Fibroblast of the aortic adventitia (primary cell): ENCODE results near the gene GOLGA6L26. TPM values are rescaled to one million over a fixed set of nuclear protein-coding genes. Genes with fewer than 3 reads are reported as not detected.
"Not testable (repeated sequence)": the region's sequence is repeated elsewhere in the genome, so short reads cannot be mapped to it uniquely, and the experiment has no call there.

ENCODE experiments used
- DNase-seq: peaks from one replicate; pipeline ENCODE4 v3.0.0-alpha.2; 2010; ENCODE audit warnings: low read depth
- H3K4me3 ChIP-seq: 2 replicates; pipeline ENCODE4 v1.5.1; 2011; ENCODE audit warnings: low read depth, mild to moderate bottlenecking, control low read depth, low read length, moderate library complexity
- total RNA-seq: library from RNA; depleted of rRNA; stranded (reverse); fragments of >200 nt; gene quantifications from 2 replicates; pipeline ENCODE4 v1.2.3, GENCODE V29; 2012; ENCODE audit warnings: low replicate concordance
- TF ChIP-seq, protein P1 (sequence below): IDR thresholded peaks from 2 replicates; pipeline ENCODE4 v1.5.1; 2011; ENCODE audit warnings: mild to moderate bottlenecking, low read length, control low read depth, inconsistent platforms; ENCODE audit not compliant: insufficient read depth

The GOLGA6L26 gene, protein sequence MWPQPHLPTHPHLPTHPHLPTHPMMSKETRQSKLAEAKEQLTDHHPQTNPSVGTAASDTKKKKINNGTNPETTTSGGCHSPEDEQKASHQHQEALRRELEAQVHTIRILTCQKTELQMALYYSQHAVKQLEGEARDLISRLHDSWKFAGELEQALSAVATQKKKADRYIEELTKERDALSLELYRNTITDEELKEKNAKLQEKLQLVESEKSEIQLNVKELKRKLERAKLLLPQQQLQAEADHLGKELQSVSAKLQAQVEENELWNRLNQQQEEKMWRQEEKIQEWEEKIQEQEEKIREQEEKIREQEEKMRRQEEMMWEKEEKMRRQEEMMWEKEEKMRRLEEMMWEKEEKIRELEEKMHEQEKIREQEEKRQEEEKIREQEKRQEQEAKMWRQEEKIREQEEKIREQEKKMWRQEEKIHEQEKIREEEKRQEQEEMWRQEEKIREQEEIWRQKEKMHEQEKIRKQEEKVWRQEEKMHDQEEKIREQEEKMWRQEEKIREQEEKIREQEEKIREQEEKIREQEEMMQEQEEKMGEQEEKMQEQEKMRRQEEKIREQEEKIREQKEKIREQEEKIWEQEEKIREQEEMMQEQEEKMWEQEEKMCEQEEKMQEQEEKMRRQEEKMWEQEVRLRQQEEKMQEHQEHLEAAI
- not detected in 2 replicates for total RNA-seq

DNA sequence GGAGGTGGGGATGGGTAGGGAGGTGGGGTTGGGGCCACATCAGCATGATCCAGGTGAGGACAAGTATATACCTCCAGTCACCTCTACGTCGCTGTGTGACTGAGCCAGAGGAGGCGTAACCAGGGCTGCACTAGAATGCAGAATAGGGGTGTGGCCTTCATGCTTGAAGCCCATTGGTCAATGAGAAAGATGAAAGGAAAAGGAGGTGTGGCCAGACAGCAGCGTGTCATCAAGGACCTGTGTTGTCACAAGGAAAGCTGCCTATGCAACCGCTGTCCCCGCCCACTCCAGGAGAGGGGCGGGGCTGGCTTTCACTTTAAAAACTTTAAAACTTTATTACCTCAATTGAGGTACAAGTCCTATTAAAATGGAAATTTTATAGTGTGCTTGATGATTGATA is at the start of gene GOLGA6L26:
Gene GOLGA6L26, minus strand, starts transcription at position 101 of the 400 bp plus-strand sequence. Its CDS starts 61 bp downstream, at position 40.
- not testable (repeated sequence) for H3K4me3 ChIP-seq, DNase-seq

DNA sequence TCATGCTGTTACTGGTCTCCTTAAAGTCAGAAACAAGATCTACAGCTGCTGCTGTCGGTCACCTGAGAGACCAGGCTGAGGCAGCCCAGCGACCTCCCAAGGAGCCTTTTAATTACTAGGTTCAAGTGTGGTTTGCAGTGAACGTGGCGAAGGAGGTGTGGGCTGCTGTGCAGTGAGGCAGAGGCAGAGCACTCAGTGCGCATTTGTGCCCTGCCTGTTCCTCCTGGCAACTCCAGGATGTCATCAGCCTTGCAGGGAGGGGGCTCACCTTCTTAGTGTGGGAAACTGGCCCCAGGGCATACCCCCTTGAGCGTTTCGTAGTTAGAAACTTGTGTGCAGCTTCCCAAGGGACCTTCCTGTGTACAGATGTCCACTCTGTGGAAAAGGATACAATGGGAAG is 47.2 kb upstream of the GOLGA6L26 start:
- not testable (repeated sequence) for DNase-seq, H3K4me3 ChIP-seq

DNA sequence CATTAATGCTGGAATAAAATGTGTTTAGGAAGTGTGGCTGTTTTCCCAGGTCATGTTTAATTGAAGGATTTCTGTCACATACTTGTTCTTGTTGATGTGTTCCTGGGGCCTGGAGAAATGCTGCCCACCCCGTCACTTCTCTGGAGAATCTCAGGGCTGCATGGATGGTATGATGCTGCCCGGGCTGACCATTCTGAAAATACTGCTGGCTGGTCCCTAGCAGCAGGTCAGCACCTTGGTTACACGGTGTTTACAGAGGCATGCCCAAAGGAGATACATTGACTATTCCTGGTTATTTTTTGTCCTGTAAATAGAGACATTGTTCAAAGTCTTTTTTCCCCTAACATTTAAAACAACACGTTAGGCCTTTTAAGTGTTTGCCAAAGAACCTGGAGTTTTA is 46.7 kb upstream of the GOLGA6L26 start:
- not testable (repeated sequence) for H3K4me3 ChIP-seq, DNase-seq

DNA sequence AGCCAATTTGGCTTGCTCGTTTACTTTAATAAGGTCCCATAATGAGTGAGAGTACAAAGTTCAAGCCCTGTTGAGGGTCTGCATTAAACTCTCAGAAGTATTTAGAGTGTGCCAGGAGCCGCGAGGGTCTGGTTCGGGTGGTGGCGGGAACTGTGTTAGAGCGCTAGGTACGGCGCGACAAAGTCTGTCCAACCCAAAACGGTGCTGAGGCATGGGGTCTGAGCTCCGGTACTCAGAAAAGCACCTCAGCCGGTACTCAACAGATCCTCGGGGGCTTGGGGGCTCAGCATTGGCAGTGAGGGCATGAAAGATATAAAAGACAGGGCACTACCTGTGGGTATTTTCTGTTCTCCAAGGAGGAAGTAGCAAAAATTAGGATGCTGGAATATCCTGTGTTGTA is 45.0 kb upstream of the GOLGA6L26 start:
- DNase-seq, H3K4me3 ChIP-seq: not testable (repeated sequence)

DNA sequence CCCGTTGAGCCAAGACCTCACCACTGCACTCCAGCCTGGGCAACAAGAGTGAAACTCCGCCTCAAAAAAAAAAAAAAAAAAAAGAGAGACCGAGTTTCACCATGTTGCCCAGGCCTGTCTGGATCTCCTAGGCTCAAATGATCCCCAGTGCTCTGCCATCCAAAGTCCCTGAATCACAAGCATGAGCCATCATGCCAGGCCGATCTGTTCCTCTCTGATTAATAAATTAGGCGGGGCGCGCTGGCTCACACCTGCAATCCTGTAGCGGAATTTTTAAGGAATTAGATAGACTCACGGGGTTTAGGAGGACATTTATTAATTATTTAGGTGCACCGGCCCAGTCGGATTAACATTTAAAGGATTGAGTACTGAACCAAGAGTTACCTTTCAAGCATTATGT is 40.2 kb upstream of the GOLGA6L26 start:
- H3K4me3 ChIP-seq, DNase-seq: not testable (repeated sequence)

DNA sequence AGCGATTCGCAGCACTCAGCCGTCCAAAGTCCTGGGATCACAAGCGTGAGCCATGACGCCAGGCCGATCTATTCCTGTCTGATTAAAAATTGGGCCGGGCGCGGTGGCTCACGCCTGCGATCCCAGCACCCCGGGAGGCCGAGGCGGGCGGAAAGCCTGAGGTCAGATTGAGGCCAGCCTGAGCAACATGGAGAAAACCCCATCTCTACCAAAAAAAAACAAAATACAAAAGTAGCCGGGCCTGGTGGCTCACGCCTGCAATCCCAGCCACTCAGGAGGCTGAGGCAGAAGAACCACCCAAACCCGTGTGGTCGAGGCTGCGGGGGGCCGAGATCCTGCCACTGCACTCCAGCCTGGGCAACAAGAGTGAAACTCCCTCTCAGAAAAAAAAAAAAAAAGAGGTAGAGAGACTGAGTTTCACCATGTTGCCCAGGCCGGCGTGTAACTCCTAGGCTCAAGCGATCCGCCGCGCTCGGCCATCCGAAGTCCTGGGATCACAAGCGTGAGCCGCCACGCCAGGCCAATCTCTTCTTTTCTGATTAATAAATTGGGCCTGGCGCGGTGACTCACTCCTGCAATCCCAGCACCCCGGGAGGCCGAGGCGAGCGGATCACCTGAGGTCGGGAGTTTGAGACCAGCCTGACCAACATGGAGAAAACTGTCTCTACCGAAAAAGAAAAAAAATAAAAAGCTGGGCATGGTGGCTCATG is 39.0 kb upstream of the GOLGA6L26 start:
- not testable (repeated sequence) for H3K4me3 ChIP-seq, DNase-seq

DNA sequence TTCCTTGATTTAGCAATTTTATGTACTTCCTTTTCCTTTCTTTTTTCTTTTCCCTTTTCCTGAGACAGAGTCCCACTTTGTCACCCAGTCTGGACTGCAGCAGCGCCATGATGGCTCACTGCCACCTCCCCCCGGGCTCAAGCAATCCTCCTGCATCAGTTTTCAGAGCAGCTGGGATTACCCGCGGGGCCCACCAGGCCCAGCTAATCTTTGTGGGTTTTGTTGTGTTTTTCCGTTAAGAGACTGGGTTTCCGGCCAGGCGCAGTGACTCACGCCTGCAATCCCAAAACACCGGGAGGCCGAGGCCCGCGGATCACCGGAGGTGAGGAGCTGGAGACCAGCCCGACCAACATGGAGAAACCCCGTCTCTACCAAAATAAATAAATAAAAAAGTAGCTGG is 38.3 kb upstream of the GOLGA6L26 start:
- H3K4me3 ChIP-seq: no peak overlapping the region
- TF ChIP-seq, protein P1, sequence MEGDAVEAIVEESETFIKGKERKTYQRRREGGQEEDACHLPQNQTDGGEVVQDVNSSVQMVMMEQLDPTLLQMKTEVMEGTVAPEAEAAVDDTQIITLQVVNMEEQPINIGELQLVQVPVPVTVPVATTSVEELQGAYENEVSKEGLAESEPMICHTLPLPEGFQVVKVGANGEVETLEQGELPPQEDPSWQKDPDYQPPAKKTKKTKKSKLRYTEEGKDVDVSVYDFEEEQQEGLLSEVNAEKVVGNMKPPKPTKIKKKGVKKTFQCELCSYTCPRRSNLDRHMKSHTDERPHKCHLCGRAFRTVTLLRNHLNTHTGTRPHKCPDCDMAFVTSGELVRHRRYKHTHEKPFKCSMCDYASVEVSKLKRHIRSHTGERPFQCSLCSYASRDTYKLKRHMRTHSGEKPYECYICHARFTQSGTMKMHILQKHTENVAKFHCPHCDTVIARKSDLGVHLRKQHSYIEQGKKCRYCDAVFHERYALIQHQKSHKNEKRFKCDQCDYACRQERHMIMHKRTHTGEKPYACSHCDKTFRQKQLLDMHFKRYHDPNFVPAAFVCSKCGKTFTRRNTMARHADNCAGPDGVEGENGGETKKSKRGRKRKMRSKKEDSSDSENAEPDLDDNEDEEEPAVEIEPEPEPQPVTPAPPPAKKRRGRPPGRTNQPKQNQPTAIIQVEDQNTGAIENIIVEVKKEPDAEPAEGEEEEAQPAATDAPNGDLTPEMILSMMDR: no peak
- DNase-seq: no peak

DNA sequence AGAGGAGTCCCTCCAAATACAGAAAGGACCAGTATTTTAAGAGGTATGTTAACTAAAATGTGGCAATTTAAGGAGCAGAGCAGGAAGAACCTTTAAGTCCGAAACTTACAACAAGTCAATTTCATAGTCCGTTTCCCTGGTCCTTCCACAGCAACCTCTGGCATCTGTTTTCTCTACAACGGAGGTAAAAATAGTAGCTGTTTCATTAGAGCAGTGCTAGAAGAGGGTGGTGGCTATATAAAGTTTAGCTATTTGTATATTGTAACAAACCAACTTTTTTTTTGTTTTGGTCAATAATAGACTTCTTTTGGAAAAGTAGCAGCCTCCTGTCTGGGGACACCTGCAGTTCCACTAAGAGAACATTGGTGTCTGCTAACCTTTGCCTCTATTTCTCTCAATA is 37.9 kb upstream of the GOLGA6L26 start:
- not testable (repeated sequence) for DNase-seq, H3K4me3 ChIP-seq

DNA sequence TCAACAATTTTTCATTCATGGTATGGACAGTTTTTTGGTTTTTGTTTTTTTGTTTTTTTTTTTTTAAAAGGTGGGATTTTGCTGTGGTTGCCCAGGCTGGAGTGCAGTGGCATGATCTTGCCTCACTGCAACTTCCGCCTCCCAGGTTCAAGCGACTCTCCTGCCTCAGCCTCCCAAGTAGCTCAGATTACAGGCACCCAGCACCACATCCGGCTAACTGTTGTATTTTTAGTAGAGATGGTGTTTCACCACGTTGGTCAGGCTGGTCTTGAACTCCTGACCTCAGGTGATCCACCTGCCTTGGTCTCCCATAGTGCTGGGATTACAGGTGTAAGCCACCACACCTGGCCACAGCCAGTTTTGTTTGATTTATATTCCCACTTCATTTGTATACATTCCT is 37.1 kb upstream of the GOLGA6L26 start:
- not testable (repeated sequence) for H3K4me3 ChIP-seq, DNase-seq

DNA sequence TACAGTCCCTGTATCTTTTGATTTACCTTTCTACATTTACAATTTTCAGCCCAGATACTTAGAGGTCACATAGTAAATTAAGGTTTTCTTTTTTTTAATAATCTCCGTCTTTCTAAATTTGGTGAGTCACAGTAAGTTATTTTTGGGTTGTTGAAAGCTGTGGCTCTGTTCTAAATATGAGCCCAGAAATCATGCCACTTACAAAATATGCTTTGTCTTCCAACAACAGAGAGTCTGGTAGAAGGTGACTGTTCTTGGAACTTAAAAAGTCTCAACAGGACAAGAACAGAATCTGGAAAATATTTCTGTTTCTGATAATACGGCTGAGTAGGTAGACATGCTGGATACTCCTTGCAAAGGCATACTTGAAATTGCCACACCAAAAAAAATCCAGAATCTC is 36.6 kb upstream of the GOLGA6L26 start:
- no peak for DNase-seq
- no peak overlapping the region for H3K4me3 ChIP-seq
- TF ChIP-seq, protein P1: no peak

DNA sequence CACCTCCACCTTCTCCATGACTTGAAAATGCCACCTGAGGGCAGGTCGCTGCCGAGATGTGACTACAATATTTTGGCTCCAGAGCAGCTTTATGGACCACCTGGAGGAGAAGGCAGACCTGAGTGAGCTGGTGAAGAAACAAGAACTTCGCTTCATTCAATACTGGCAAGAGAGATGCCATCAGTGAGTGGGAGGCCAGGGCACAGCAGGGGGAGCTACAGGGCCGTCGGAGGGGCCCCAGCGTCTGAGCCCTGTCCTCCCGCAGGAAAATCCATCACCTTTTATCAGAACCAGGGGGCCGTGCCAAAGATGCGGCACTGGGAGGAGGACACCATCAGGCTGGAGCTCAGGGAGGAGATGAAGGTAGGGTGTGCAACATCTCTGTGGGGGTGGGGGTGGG is 30.3 kb upstream of the GOLGA6L26 start:
- DNase-seq, H3K4me3 ChIP-seq: not testable (repeated sequence)

DNA sequence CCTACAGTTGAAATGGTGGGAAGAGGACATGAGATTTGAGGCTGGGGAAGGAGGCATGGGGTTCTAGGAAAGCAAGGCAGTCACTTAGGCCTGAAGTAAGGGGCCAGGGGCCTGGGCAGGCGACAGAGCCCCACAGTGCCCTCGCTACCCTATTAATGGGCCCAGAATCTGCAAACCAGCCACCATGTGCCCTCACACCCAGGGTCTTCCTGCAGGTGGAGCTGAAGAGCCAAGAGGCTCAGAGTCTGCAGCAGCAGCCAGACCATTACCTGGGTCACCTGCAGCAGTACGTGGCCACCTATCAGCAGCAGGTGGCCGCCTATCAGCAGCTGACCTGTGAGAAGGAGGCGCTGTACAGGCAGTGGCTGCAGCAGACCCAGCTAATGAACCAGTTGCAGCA is 28.6 kb upstream of the GOLGA6L26 start:
- DNase-seq, H3K4me3 ChIP-seq: not testable (repeated sequence)

DNA sequence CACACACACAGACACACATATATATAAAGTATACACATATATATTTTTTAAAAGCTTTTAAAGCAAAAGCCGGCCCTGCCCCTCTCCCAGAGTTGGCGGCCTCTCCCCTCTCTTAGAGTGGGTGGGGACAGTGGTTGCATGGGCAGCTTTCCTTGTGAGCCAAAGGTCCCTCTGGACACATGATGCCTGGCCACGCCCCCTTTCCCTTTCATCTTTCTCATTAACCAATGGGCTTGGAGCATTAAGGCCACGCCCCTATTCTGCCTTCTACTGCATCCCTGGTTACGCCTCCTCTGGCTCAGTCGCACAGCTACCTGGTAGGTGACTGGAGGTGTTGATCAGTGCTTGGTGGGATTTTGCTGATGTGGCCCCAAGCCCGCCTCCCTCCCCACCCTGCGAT is 20.5 kb upstream of the GOLGA6L26 start, which contains the start of gene GOLGA8S:
Gene GOLGA8S, plus strand, starts transcription at position 301 of the 400 bp plus-strand sequence. Its CDS starts 62 bp downstream, at position 363.
- not testable (repeated sequence) for DNase-seq, H3K4me3 ChIP-seq

DNA sequence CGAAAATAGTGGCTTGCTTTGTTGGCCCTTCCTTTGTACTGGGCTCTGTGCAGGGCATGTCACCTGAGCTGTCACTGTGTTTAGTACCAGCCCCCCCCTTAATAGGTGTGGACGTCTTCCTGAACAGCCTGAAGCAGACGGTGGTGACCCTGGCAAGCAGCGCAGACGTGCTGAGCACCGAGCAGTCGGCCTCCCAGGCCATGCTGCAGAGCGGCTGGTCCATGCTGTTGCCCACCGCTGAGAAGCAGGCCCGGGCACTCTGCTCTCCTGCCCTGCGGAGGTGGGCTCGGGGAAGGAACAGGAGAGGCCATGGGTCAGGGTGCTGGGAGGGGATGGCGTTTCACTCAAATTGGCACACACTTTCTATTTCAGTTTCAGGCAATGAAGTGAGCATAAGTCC is 22.8 kb downstream of the GOLGA6L26 start:
- not testable (repeated sequence) for H3K4me3 ChIP-seq, DNase-seq

DNA sequence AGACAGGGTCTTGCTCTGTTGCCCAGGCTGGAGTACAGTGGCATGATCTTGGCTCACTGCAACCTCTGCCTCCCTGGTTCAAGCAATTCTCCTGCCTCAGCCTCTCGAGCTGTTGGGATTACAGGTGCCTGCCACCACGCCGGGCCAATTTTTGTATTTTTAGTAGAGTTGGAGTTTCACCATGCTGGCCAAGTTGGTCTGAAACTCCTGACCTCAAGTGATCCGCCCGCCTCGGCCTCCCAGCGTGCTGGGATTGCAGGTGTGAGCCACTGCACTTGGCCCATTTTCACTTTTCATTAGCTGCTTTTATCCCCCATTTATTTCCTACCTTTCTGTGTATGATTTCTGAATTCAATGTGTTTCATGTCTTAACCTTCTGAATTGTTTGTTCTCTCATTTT is 28.1 kb downstream of the GOLGA6L26 start:
- not testable (repeated sequence) for DNase-seq

DNA sequence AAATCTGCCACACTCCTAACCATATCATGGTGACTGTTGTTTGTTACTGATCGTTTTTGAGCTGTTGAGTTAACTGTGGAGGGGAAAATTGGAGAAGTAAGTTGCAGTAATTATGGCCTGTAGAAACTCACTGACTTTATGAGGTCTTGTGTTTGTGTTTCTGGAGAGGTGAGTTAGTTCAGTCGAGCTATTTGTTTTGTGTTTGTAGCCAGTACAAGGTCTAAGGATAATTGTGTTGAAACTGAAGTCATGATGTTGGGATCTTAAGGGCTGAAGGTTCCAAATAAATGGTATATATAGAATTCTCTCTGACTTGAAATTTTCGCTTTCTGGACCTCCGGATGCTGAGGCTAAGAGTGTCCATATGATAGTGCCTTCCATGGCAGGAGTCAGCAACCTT is 29.2 kb downstream of the GOLGA6L26 start:
- peak; percentile 1 for DNase-seq
- H3K4me3 ChIP-seq: peak overlapping the region; percentile 64

More for the DNA sequence above, 28.1 kb downstream of the GOLGA6L26 start:
- H3K4me3 ChIP-seq: not testable (repeated sequence)
